Measurements from ENCODE around the gene ATP4B.

- TF ChIP-seq EP300 (IDR thresholded peaks at IDR 0.05), result no peak
- no peak for TF ChIP-seq CTCF (IDR thresholded peaks at IDR 0.05)
These were observed 16.6 kb downstream of the ATP4B start for GRCh38 chr13:113641426-113641825.
